HCT116 (cell line): ENCODE measurements around the gene FGF8.

ENCODE experiments used
- EZH2 ChIP-seq: fragments of 200-600 bp; sonication (generic); IDR thresholded peaks from 2 replicates; pipeline ENCODE4 v1.6.1; 2017; ENCODE audit warnings: antibody characterized with exemption, mixed run types
- FOSL1 ChIP-seq: IDR thresholded peaks from 2 replicates; pipeline ENCODE4 v1.6.1; 2012; ENCODE audit warnings: low read depth
- POLR2A ChIP-seq: IDR thresholded peaks from 2 replicates; pipeline ENCODE4 v1.7.0; 2011; ENCODE audit warnings: borderline replicate concordance; ENCODE audit not compliant: insufficient read depth, insufficient read length; ENCODE audit errors: extremely low read depth
- POLR2AphosphoS5 ChIP-seq: IDR thresholded peaks from 2 replicates; pipeline ENCODE4 v1.6.1; 2011; ENCODE audit warnings: mild to moderate bottlenecking, low read depth, low read length, moderate library complexity
- RAD21 ChIP-seq: IDR thresholded peaks from 2 replicates; pipeline ENCODE4 v1.6.1; 2012; ENCODE audit warnings: low read depth, mild to moderate bottlenecking
- SP1 ChIP-seq: IDR thresholded peaks from 2 replicates; pipeline ENCODE4 v1.6.1; 2012; ENCODE audit warnings: low read depth
- ZNF274 ChIP-seq: fragments of 200-500 bp; sonication (Bioruptor generic); IDR thresholded peaks from 2 replicates; pipeline ENCODE4 v1.6.1; 2014; ENCODE audit warnings: mild to moderate bottlenecking, low read depth, low read length, inconsistent platforms
- TF ChIP-seq, protein P1 (sequence below), 3 experiments: fragments of 200-600 bp in 1 of 3; sonication (generic) in 1 of 3; IDR thresholded peaks in 2 of 3; conservative IDR thresholded peaks in 1 of 3; 2 replicates each; pipeline ENCODE4 v1.5.1; 2012 to 2017; ENCODE audit warnings: low read depth in 2 of 3, low read length in 2 of 3, antibody characterized with exemption in 1 of 3, borderline replicate concordance in 1 of 3, control low read depth in 1 of 3, mild to moderate bottlenecking in 1 of 3, mixed read lengths in 1 of 3, mixed run types in 1 of 3, moderate library complexity in 1 of 3; ENCODE audit not compliant: insufficient read depth in 1 of 3
- TF ChIP-seq, protein P2 (sequence below): IDR thresholded peaks from 2 replicates; pipeline ENCODE4 v1.6.1; 2012

DNA sequence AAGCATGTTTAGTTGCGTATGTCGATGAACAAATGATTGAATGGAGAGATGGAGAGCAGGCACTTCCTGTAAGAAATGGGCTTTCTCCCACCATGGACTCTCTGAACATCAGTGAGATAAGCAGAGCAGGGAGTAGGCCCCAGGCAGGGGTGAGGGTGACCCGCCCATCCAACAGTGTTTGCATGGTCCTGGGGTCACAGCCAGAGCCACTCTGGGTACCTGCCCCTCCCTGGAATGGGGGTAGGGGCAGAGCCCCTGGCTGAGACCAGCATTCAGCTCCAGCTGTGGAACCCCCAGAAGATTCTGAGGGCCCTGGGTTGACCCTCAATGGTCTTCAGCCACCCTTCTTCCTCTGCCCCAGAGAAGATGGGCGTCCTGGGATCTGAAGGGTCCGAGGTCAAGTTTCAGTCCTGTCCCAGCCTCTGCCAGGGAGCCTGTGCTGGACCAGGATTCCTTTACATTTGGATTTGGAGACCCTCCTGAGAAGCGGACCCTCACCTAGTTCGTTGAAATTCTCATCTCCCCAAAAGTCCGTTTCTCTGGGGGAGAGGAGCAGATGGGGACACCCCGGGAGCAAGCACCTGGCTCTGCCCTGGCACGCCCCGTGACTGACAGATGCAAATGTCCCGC lies 2.4 kb upstream of the FGF8 start:
- TF ChIP-seq, protein P1, sequence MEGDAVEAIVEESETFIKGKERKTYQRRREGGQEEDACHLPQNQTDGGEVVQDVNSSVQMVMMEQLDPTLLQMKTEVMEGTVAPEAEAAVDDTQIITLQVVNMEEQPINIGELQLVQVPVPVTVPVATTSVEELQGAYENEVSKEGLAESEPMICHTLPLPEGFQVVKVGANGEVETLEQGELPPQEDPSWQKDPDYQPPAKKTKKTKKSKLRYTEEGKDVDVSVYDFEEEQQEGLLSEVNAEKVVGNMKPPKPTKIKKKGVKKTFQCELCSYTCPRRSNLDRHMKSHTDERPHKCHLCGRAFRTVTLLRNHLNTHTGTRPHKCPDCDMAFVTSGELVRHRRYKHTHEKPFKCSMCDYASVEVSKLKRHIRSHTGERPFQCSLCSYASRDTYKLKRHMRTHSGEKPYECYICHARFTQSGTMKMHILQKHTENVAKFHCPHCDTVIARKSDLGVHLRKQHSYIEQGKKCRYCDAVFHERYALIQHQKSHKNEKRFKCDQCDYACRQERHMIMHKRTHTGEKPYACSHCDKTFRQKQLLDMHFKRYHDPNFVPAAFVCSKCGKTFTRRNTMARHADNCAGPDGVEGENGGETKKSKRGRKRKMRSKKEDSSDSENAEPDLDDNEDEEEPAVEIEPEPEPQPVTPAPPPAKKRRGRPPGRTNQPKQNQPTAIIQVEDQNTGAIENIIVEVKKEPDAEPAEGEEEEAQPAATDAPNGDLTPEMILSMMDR (IDR thresholded peaks at IDR 0.05 in 2 of 3, conservative IDR thresholded peaks at IDR 0.05 in 1 of 3; ENCODE audit: borderline replicate concordance in 1 of 3, insufficient read depth in 1 of 3, low read depth in 2 of 3, low read length in 2 of 3), result no peak
- TF ChIP-seq POLR2AphosphoS5 (no peak), FOSL1 (no peak), SP1 (no peak), RAD21 (no peak), ZNF274 (no peak), EZH2 (no peak), POLR2A (no peak)
- TF ChIP-seq, protein P2, sequence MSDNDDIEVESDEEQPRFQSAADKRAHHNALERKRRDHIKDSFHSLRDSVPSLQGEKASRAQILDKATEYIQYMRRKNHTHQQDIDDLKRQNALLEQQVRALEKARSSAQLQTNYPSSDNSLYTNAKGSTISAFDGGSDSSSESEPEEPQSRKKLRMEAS, result no peak
